NCI-H1417 treated with DMSO at 0.1 percent for 48 hours (cell line): ENCODE results near the gene DCUN1D2.

Experiments
- DNase-seq: peaks from one replicate; lab custom pipeline; 2025; lab: John Stamatoyannopoulos, UW

The DCUN1D2 gene

GRCh38 chr13:113422807-113423519, 67.5 kb downstream of the DCUN1D2 start:
- DNase-seq = no peak

DNA sequence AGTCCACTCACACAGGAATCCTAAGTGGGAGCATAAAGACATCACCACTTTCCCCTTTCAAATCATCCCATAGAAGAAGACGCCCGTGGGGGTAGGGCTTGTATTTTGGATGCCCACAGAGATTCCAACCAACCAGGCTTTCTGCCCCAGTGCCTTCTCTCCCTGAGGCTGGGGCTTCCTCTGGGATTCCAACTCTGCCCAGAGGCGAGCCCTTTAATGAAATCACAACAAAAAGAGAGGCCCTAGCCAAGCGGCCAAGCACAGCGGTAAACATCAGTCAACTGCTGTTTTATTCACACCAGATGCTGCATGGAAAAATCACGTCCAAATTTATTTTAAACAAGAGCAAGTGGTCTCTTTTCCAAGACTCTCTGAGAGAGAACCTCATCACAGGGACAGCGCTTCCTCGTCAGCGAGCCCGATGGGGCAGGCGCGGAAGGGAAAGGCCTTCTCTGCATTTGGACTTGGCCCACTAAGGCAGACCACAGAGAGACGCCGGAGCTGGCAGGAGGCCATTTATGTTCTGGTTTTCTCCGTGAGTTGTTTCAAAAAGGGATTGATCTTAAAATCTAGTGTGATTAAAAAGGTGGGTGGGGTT, 68.7 kb downstream of the DCUN1D2 start:
- no peak for DNase-seq

- no peak for DNase-seq
Observed at GRCh38 chr13:113420833-113421600, 69.5 kb downstream of the DCUN1D2 start.

GRCh38 chr13:113420232-113420631, 70.3 kb downstream of the DCUN1D2 start:
- no peak for DNase-seq

- DNase-seq = no peak
Observed at GRCh38 chr13:113419531-113420193, 70.8 kb downstream of the DCUN1D2 start.

- DNase-seq = no peak
Observed at GRCh38 chr13:113418722-113419049, 71.8 kb downstream of the DCUN1D2 start.

DNA sequence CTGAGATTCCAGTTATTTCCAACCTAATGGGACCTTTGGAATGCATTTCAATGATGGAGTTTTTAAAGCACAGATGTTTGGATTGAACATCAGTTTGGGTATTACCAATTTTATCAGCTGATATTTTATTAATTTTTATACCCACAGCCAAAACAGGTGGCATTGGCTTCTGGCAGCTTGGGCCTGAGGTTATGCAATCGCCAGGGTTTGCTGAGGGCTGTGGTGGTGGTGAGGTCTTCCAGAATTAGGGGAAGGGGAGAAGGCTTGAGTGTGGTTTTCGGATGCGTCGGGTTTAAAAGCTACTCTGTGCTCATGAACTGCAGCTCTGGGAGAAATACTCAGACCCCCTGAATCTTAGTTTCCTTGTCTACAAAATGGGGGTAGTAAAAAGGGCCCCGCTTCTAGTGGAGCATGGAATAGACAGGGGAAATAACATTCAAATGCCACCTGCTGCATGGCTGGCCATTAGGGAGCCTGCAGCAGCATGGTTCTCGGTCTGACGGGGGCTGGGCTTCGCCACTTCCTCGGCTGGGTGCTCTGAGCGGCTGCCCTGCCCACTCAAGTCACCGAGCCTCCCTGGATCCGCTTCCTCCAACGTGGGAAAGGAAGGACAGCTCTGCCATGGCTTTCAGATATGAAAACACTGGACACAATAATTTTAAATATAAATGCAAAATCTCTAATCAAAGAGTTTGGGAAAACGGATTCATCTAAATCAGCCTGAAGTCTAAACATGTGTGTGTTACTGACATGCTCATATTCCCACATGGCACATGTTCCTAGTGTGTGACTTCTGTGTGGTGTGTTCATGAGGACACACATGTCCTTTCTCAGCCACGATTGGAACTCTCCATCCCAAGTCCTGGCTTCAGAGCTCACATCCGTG, 72.4 kb downstream of the DCUN1D2 start:
- no peak for DNase-seq

- DNase-seq = no peak
Observed at GRCh38 chr13:113417008-113417751, 73.3 kb downstream of the DCUN1D2 start.

- DNase-seq = no peak
Observed at GRCh38 chr13:113415825-113416224, 74.7 kb downstream of the DCUN1D2 start.

DNA sequence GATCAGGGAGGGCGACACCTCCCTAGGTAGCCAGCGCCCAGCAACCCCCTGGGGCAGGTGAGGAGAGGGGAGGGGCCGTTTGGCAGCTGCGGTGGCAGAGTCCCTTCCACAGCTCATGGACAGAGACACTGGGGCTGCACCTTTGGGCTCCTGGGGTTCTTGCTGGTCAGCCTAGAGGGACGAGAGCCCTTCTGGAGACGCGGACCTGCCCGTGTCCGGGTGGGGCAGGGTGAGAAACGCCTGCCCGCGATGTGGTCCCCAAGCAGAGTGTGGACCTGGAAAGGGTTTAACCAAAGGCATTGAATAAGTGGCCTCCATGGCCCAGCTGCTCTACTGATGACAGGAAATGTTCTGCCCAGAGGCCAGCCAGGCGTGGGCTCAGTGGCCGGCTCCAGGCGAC, 75.5 kb downstream of the DCUN1D2 start:
- no peak for DNase-seq

DNA sequence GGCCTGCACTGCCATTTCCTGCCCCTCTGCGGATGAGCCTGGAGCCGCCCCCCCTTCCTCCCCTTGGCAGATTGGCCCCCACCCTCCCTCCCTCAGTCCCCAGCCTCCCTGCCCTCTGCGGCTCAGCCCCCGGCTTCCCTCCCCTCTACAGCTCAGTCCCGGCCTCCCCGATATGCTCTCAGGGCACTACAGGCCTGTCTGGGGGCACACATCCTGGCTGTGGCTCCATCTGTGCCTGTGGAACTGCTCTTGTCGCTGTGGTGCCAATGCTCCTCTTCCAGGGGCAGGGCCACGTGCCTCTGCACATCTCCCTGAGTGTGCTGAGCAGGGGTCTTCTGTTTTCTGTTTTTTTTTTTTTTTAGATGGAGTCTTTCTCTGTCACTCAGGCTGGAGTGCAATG, 76.2 kb downstream of the DCUN1D2 start:
- no peak for DNase-seq

DNA sequence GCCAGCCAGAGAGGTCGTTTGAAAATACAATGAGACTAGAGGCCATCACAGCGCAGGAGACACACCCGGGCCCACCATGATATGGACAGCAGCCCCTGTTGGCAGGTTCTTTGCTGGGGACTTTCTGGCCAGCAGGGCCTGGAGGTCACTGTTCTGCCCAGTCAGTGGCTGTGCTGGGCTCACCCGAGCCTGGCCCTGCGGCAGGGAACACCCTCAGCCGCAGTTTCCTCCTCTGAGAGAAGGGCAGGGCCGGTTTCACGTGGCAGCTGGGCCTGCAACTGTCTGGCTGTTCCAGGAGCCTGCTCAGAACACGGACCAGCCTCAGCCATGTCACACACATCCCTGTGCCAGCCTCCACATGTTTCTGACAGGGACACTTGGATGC, 76.6 kb downstream of the DCUN1D2 start:
- DNase-seq = no peak

DNA sequence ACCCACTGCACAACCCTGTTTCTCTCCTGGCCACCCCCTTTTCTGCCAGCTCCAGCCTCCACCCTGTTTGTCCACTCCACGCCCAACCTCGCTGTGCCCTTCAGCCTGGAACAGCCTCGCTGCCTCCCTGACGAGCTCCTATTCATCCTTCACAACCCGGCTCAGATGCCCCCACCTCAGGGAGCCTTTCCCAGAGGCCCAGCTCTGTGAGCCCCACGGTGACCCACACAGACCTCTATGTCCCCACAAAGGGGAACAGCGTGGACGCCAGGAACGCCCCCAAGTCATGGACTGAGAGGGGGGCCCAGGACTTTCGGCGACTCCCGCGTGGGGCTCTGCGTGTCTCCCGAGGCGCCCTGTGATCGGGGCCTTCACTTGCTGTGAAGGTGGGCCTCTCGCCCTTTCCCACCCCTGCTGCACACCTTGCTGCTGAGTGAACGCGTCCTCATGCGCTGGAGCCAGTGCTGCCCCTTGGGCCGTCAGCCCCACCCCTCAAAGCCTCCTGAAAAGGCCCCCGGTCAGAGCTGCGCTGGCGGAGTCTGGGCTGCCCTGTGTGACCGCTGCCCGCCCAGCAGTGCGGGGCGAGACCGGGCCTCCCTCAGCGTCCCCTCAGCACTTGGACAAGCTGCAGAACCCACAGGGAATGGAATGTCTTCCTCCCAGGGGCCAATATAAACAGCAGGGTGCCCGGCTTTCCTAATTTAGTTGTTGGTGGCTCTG, 77.2 kb downstream of the DCUN1D2 start:
- DNase-seq = no peak

DNA sequence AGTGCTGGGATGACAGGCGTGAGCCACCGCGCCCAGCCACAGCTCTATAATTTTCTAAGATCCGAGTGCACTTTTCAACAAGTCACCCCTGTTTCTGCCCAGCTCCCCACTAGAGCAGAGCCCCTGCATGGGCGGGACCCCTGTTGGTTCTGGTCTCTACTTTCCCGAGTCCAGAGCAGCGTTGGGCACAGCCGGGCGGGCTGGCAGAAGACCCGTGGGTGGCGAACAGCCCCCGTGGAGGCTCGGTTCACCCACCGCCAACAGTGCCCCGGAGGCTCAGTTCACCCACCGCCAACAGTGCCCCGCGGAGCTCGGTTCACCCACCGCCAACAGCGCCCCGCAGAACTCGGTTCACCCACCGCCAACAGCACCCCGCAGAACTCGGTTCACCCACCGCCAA, 78.1 kb downstream of the DCUN1D2 start:
- DNase-seq = no peak

DNA sequence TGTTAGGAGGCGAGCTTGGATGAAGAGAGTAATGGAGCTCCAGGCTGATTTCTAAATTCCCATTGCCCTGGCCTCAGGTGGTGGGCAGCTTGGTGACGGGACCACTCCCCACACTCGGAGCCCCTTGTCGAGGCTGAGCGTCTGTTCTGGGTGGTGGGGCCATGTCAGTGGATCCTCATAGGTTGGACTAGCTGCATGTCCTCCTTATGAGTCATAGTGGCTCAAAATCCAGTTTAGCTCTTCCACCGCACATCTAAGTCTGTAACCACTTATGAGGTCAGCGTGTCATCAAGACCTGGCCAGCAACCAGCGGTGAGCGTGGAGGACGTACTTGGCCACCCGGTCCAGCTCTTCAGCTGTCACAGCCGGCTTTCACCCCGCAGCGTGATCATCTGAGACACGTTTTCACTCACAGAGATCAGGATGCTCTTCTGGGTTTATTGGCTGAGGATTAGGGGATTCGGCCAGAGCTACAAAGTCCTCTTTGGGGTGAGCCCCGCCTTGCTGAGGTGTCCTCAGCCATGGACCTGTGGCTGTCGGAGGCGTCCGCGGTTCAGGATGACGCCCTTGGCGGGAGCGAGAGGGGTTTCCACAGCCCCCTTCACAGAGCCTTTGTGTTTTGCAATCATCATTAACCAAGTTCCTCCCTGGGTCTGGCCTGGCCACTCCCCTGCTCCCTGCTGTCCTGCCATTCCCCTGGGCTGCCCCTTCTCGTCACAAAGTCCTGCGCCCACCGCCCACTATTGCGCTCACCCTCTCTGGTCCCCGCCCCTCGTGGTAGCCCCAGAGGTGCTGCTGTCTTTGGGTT, 79.1 kb downstream of the DCUN1D2 start:
- DNase-seq = no peak

DNA sequence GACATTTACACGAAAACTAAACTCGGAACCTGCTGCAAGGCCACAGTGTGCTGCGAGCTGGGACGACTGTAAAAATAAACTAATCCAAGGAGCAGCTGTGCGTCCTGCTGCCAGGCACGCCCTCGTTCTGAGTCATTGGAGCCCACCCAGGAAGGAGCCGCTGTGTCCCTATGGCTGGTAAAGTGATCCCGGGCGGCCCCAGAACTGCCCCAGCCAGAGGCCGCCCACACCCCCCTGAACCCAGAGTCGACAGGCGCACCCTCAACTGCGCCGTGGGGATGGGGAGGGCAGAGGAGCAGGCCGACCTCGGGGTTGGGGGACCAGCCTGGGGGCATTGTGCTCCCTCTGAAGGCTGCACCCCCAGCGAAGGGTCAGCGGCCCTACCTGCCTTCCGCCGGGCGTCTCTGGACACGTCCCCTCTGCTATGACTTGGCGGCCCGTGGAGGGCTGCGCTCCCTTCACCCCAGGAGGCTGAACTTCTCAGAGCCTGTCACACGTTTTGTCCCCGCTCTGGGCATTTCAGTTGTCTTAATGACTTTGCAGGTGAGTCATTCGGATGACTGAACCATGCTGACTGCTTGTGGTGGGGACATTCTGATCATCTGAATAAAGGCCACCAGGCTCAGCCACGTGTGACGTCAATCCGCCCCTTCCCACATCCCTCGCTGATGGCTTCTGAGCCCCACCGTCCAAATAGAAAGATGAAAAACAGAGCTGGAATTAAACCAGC, 79.9 kb downstream of the DCUN1D2 start:
- no peak for DNase-seq

- no peak for DNase-seq
Observed at GRCh38 chr13:113408562-113408961, 81.9 kb downstream of the DCUN1D2 start.

DNA sequence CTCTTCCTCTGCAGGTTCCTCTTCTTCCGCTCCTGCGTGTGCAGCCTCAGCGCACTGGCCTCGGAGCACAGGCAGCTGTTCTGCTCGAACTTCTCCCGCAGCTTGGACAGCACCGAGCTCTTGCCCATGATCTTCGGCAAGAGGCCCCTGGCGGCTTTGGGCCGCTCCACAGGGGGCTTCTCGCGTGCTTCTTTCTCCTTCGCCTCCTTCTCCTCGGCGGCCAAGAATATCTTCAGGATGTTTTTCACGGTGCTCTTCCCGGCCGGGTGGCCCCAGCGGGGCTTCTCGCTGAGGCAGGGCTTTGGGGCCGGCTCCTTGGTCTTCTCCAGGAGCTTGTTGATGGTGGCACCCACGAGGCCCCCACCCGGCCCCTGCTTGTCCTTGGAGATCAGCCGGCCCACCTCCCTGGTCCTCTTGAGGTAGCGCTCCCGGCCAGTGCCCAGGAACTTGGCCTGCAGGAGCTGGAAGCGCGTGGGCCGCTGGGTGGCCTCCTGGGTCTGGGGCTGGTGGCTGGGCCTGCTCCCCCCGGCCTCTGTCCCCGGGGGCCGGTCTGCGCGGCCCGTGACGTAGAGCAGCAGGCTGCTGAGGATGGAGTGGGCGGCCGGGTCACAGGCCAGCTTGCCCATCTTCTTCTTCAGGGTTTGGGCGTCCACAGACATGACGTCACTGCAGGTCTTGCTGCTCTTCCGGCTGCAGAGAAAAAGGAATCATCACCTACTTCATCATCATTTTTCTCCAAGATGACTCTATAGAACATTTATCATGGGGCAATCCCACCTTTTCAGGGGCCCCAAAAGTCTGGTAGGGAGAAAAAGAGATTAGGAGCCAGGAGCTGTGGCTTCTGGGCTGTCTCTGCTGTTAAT, 82.7 kb downstream of the DCUN1D2 start:
- DNase-seq = no peak
